Tibial nerve (tissue), 4 donors: Measurements from ENCODE around the gene FMN1.

Experiments
- CTCF ChIP-seq, 5 experiments: fragments of 200-600 bp in 3 of 5; fragments of 450-650 bp in 2 of 5; sonication (generic) in 3 of 5; IDR thresholded peaks; one replicate each; pipeline ENCODE4 v1.5.1; 2016 to 2019; ENCODE audit warnings: antibody characterized with exemption in 5 of 5, mild to moderate bottlenecking in 3 of 5, moderate library complexity in 2 of 5
- EP300 ChIP-seq, 2 donors: sonication (generic); formaldehyde crosslinking; IDR thresholded peaks; one replicate each; pipeline ENCODE4 v1.6.1; 2017; ENCODE audit warnings: antibody characterized with exemption in 2 of 2, mild to moderate bottlenecking in 1 of 2
- POLR2A ChIP-seq, 2 donors: fragments of 450-650 bp; IDR thresholded peaks; one replicate each; pipeline ENCODE4 v1.6.1; 2017; ENCODE audit warnings: antibody characterized with exemption in 2 of 2, mild to moderate bottlenecking in 2 of 2, moderate library complexity in 2 of 2

GRCh38 chr15:32987067-32987466 is 207.4 kb downstream of the FMN1 start:
- TF ChIP-seq CTCF (IDR thresholded peaks at IDR 0.05): no peak
- no peak for TF ChIP-seq POLR2A (IDR thresholded peaks at IDR 0.05)
- no peak for TF ChIP-seq EP300 (IDR thresholded peaks at IDR 0.05)
